Breast epithelium (tissue), 3 donors: ENCODE data around the gene LRRIQ1.

Source experiments
- POLR2A ChIP-seq: fragments of 450-650 bp; IDR thresholded peaks from one replicate; pipeline ENCODE4 v1.6.1; 2016; ENCODE audit warnings: antibody characterized with exemption, mild to moderate bottlenecking, moderate library complexity
- POLR2AphosphoS5 ChIP-seq, 3 donors: sonication (generic); formaldehyde crosslinking; IDR thresholded peaks; one replicate each; pipeline ENCODE4 v1.6.1; 2017; ENCODE audit warnings: antibody characterized with exemption in 3 of 3
- TF ChIP-seq, protein P1 (sequence below), 3 donors: fragments of 450-650 bp; IDR thresholded peaks; one replicate each; pipeline ENCODE4 v1.5.1; 2016 to 2017; ENCODE audit warnings: antibody characterized with exemption in 3 of 3, mild to moderate bottlenecking in 3 of 3, moderate library complexity in 3 of 3

DNA sequence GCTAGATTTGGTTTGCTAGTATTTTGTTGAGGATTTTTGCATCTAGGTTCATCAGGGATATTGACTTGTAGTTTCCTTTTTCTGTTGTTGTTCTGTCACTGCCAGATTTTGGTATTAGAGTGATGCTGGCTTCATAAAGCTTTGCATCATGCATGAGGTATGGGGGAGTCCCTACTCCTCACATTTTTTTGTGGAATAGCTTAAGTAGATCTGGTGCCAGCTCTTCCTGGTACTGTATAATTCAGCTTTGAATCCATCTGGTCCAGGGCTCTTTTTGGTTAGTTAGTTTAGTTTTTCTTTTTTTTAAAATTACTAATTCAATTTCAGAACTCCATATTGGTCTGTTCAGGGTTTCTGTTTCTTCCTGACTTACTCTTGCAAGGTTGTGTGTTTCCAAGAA is 59.4 kb downstream of the LRRIQ1 start:
- TF ChIP-seq POLR2AphosphoS5 (IDR thresholded peaks at IDR 0.05), result no peak
- TF ChIP-seq, protein P1, sequence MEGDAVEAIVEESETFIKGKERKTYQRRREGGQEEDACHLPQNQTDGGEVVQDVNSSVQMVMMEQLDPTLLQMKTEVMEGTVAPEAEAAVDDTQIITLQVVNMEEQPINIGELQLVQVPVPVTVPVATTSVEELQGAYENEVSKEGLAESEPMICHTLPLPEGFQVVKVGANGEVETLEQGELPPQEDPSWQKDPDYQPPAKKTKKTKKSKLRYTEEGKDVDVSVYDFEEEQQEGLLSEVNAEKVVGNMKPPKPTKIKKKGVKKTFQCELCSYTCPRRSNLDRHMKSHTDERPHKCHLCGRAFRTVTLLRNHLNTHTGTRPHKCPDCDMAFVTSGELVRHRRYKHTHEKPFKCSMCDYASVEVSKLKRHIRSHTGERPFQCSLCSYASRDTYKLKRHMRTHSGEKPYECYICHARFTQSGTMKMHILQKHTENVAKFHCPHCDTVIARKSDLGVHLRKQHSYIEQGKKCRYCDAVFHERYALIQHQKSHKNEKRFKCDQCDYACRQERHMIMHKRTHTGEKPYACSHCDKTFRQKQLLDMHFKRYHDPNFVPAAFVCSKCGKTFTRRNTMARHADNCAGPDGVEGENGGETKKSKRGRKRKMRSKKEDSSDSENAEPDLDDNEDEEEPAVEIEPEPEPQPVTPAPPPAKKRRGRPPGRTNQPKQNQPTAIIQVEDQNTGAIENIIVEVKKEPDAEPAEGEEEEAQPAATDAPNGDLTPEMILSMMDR (IDR thresholded peaks at IDR 0.05), result no peak
- no peak for TF ChIP-seq POLR2A
